A549 treated with AZD9567 at 1 μM for 4 hours (cell line): ENCODE data around the gene PAGR1. TPM values are rescaled to one million over a fixed set of nuclear protein-coding genes. Genes with fewer than 3 reads are reported as not detected.

Experiments used
- total RNA-seq: library from RNA; stranded (reverse); fragments of 200-300 nt; extraction: Qiagen RNA extraction; gene quantifications from 5 replicates; pipeline ENCODE4 v1.2.3, GENCODE V29; 2022; ENCODE audit not compliant: insufficient read depth

The PAGR1 gene
- total RNA-seq = 27.3 to 42.4 TPM (median 38.8 TPM) in 5 replicates

GRCh38 chr16:29815793-29816693, at the start of gene PAGR1:
Gene PAGR1 (plus strand): TSS chr16:29816152. CDS start chr16:29816526, 374 bp downstream.

GRCh38 chr16:29777576-29778350, 38.2 kb upstream of the PAGR1 start, which contains the start of gene ZG16:
Gene ZG16 (plus strand): TSS chr16:29778256. CDS start chr16:29779267, 1,011 bp downstream.

GRCh38 chr16:29790183-29790948, 25.6 kb upstream of the PAGR1 start, which contains the start of gene KIF22:
Gene KIF22 (plus strand): TSS chr16:29790751. CDS start chr16:29790760, 9 bp downstream.

GRCh38 chr16:29806099-29806579, 9.8 kb upstream of the PAGR1 start, which contains the start of gene MAZ:
Gene MAZ (plus strand): TSS chr16:29806529. CDS start chr16:29806702, 173 bp downstream.

GRCh38 chr16:29811896-29812665, 3.9 kb upstream of the PAGR1 start, which contains the start of gene PRRT2:
Gene PRRT2 (plus strand): TSS chr16:29812193. CDS start chr16:29813055, 862 bp downstream.

GRCh38 chr16:29820271-29820701, 4.3 kb downstream of the PAGR1 start, which contains the start of gene MVP:
Gene MVP (plus strand): TSS chr16:29820462. CDS start chr16:29830550, 10,088 bp downstream.

GRCh38 chr16:29862884-29863668, 47.1 kb downstream of the PAGR1 start, which contains the start of gene CDIPT:
Gene CDIPT (minus strand): TSS chr16:29863226. CDS start chr16:29862857, 369 bp downstream.

Other genes starting within 250 kb of the PAGR1 start
- 0.05 TPM in 1 of 5 replicates, not detected in the others for gene SPN, start 152.9 kb upstream of the PAGR1 start, total RNA-seq
- 0.59 to 1.3 TPM (median 1.1 TPM) in 4 of 5 replicates, not detected in the other for gene QPRT, start 137.0 kb upstream of the PAGR1 start, total RNA-seq
- not detected in 5 replicates for gene C16orf54, start 70.2 kb upstream of the PAGR1 start, total RNA-seq
- not detected in 5 replicates for gene ZG16, start 37.9 kb upstream of the PAGR1 start, total RNA-seq
- 71.5 to 95.7 TPM (median 89.0 TPM) in 5 replicates for gene KIF22, start 25.4 kb upstream of the PAGR1 start, total RNA-seq
- gene MAZ, start 9.6 kb upstream of the PAGR1 start, total RNA-seq = 133 to 159 TPM (median 151 TPM) in 5 replicates
- gene PRRT2, start 4.0 kb upstream of the PAGR1 start, total RNA-seq = 0.22 to 0.35 TPM (median 0.34 TPM) in 4 of 5 replicates, not detected in the other
- gene MVP, start 4.3 kb downstream of the PAGR1 start, total RNA-seq = 98.8 to 137 TPM (median 127 TPM) in 5 replicates
- gene CDIPT, start 47.1 kb downstream of the PAGR1 start, total RNA-seq = 57.2 to 95.0 TPM (median 91.4 TPM) in 5 replicates
- gene SEZ6L2, start 83.4 kb downstream of the PAGR1 start, total RNA-seq = 15.8 to 21.0 TPM (median 20.6 TPM) in 5 replicates
- gene ASPHD1, start 84.3 kb downstream of the PAGR1 start, total RNA-seq = 19.5 to 28.6 TPM (median 23.6 TPM) in 5 replicates
- 13.2 to 21.3 TPM (median 20.2 TPM) in 5 replicates for gene KCTD13, start 110.1 kb downstream of the PAGR1 start, total RNA-seq
- gene TMEM219, start 145.9 kb downstream of the PAGR1 start, total RNA-seq = 80.6 to 98.0 TPM (median 93.6 TPM) in 5 replicates
- 23.1 to 35.4 TPM (median 34.5 TPM) in 5 replicates for gene TAOK2, start 157.7 kb downstream of the PAGR1 start, total RNA-seq
- gene HIRIP3, start 179.5 kb downstream of the PAGR1 start, total RNA-seq = 12.8 to 15.6 TPM (median 14.2 TPM) in 5 replicates
- 87.3 to 104 TPM (median 98.6 TPM) in 5 replicates for gene INO80E, start 180.1 kb downstream of the PAGR1 start, total RNA-seq
- gene DOC2A, start 194.9 kb downstream of the PAGR1 start, total RNA-seq = 1.8 to 2.3 TPM (median 2.2 TPM) in 4 of 5 replicates, not detected in the other
- not detected in 5 replicates for gene C16orf92, start 207.0 kb downstream of the PAGR1 start, total RNA-seq
- gene TLCD3B, start 215.1 kb downstream of the PAGR1 start, total RNA-seq = 0.25 to 0.43 TPM (median 0.38 TPM) in 4 of 5 replicates, not detected in the other
- gene ALDOA, start 249.6 kb downstream of the PAGR1 start, total RNA-seq = 1,612 to 1,913 TPM (median 1,799 TPM) in 5 replicates